CMK (cell line): ENCODE measurements around the gene DAB2IP.

Experiments
- DNase-seq: peaks from one replicate; pipeline ENCODE4 v3.0.0-alpha.2; 2010; ENCODE audit warnings: low read depth

Gene DAB2IP

DNA sequence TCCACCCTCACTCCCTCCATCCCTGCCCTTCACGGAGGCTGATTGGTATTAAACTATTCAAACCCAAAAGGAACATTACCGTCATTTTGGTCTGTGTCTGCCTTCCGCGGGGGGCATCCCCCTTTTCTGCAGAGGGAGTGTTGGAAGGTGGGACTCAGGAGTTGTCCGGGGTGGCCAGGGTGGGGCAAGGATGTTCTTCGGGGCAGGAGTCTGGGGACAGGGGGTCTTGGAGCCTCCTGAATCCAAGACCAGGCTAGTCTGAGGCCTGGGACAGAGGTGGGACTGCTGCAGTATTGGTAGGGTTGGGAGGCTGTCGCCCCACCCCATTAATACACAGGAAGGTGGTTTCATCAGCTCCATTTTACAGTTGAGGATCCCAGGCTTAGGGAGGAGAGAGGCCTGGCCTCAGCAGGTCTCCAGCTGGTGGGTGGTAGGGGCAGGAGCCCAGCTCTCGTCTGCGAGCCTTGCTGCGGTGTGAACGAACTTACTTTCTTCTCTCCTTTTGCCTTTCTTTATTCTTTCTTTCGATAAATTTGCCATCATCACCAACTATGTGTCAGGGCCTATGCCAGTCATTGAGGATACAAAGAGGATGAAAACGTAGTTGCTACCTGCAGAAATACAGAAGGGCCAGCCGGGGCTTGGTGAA is 33.8 kb downstream of the DAB2IP start:
- DNase-seq, result no peak

DNA sequence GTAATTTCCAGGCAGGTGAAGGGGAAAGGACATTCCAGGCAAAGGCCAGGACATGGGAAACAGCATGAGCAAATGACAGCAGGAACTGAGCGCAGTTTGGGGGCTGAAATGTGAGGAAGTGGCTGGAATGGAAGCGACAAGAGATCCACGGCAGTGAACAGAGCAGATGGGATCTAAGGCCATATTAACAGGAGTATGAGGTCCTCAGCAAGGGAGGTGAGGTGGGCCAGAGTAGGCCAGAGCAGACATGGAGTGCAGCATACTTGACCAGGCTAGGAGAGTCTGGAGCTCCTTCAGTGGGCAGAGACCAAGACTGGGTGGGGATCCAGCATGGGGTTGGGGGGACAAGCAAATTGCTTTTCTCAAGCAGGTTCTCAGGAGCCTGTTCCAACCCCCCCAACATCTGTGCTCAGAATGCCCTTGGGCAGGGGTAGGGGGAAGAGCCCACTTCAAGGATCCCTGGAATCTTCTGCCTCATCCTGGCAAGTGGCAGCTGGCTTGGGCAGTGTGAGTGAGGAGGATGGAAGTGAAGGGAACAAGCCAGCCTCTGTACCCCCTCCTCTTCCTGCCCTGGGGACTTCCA is 34.5 kb downstream of the DAB2IP start:
- no peak for DNase-seq

DNA sequence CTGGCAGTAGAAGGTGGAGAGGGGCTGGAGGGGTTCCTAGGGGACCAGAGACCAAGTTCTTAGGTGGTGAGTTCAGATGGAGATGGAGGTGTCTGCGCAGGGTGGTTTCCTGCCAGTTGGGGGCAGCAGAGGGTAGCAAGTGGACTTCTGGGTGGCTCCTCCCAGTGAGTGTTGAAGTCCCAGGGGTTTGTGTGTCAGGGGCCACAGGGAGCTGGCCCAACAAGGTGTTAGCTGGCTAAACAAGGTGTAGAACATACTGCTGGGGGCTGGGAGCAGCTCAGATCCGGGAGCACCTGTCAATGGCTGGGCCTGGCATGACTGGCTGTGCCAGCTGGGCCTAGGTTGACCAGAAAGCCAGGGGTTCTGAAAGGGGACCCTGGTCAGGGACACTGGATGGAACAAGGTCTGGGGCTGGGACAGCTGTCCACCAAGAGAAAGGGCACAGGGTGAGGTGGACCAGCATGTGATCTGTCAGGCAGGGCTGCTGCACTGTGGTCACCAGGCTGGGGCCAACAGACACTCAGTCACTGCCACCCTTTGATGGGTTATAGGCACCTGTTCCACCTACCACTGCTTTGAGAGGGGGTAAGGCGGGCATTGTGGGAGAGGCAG is 35.6 kb downstream of the DAB2IP start:
- peak; percentile 62 for DNase-seq

DNA sequence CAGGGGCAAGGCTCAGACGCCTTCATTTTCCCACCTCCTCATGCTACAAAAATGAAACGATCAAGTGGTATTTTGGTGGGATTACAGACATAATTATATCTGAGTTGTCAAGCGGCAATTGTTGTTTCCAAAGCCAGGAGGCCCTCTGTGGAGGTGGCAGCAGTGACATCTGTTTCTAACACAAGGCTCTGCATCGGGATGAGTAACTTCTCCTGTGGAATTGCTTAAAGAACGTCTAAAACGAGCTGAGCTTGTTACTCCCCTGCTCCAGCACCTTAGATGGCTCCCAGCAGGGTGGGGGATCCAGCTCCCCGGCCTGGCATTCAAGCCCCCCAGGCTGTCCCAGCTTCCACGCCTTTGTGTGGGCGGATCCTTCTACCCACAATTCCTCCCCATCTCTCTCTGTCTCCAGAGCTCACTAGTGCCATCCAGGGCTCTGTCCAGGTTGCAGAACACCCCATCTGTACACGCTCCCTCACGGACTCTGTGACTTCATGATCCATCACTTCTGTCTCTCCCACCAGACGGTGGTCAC is 36.8 kb downstream of the DAB2IP start:
- no peak for DNase-seq

DNA sequence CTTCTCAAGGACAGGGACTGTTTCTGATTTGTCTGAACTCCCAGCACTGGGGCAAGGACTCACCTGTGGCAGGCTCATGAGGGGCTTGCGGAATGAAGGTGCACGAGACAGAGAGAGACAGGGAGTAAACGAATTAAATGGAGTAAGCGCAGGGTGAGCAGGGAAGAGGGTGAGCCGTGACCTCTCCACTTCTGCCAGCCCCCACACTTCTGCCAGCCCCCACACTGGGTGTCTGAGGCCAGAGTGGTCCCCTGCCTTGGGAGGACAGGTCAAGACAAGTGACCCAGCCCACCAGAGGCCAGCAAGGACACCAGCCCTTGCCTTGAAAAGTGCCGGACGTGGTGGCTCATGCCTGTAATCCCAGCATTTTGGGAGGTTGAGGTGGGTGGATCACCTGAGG is 37.2 kb downstream of the DAB2IP start:
- no peak for DNase-seq

DNA sequence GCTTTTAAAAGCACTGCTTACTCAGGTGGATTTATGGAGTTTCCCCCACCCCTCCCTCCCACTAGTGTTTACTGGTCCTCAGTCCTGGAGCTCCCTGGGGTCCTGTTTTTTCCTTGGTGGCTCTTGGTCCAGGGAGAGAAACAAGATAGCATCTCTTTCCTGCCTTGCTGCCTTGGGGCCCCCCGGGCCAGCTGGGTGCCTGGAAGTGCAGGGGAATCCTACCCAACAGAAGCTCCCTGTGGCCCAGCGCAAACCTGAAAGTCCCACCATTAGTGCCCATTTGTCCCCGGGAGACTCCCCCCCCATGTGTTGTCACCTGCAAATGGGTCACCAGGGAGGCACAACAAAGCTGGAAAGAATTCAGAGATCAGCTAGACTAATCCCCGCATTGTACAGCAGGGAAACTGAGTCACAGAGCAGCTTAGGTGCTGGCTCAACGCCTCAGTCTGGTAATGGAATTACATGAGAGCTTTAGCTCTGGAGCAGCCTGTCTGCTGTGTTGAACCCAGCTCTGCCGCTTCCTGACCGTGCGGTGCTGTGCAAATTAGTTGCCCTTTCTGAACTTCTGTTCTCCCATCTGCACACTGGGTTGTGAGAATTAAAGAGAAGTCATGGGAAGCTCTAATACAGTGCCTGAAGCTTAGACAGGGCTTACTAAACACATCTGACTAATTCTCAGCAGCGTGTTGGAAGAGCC is 38.2 kb downstream of the DAB2IP start:
- DNase-seq, result no peak

DNA sequence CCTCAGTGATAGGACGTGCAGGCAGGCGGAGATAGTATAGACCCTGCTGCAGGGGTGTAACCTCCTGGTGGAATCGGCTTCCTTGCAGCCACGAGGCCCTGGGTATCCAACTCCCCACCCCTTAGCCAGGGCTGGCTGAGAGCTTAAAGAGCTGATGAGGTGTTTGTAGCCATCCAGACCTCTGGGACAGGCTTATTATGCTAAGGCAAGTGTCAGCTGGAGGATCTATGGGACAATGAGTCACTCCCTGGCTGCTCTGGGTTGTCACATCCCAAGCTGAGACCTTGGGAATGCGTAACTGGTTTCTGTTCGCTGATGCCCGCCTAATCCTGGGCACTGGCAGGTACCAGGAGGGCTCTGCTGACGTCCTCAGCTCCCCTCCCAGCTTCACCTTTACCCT is 38.9 kb downstream of the DAB2IP start:
- no peak for DNase-seq

DNA sequence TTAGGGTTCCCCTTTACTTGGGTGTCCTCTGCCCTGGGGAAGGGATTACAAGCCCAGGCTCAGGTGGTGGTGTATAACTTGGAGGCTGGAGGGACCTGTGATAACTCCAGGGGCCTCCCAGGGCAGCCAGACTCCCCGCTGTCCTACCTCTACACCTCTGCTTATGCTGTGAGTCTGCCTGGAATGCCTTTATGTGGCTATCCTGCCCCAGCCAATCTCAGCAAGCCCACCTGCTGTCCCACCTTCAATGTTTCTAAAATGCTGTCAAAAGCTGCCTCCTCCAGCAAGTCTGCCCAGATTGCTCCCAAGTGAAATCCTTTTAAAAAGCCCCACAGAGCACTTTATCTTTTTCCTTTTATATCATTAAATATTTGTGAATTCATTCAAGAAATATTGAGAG is 39.3 kb downstream of the DAB2IP start:
- no peak for DNase-seq

DNA sequence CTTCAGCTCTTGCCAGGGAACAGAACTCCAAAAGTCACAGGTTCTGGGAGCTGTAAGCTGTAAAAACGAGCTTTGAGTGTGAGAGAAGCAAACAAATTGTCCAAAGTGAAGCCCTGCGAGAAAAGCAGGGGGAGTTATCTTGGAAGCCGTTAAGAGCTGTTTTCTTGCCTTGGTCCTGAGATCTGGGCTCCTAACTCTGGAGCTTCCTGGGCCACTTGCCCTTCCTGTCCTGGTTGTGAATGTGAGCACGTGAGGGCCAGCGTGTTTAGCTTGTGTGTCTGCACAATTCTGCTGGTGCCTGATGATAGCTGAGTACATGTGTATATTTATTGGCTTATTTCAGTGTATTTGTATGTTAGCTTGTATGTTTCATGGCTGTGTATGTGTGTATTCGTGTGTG is 40.5 kb downstream of the DAB2IP start:
- no peak for DNase-seq

DNA sequence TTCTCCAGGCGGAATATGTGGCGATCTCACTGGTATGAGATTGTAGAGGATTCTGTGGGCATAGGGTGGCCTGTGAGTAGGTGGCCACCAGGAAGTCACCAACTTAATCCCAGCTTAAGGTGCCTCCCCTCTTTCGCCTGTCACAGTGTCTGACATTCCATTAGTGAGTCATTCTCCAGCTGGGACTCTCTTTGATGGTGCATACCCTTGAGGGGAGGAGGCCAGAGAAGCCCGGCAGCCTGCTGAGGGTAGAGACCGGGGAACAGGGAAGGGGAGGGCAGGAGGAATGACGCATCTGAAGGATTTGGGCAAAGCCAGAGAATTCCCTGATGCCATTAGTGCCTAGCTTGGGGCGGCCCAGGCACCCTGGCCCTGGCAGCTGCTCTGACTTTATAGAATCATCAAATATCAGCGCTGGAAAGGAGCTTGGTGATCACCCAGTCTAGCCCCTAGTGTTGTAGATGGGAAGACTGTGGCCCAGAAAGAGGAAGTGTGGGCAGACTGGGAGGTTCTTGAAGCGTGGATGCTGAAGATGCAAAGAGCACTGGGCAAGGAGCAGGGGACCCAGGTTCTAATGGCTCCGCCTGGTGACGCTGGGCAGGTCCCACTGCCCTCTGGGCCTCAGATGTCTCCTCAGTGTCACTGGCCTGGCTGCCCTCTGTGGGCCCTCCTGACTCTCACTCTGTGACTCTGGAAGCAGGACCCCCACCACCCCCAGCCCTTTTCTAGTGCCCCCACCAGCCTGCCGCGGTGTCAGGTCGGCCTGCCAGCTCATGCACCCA is 41.4 kb downstream of the DAB2IP start:
- no peak for DNase-seq

DNA sequence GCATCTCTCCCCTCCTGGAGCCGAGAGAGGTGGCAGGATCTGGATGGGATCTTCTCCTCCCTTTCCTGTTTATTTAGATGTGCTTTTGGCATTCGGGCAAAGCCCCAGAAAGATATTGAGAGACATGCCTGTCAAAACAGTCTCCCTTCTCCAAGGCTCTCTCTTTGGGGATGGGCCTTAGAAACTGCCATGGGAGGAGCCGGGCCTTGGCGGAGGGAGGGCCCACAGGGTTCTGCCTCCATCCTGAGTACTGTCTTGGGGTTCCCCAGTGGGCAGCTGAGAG is 41.9 kb downstream of the DAB2IP start:
- no peak for DNase-seq

DNA sequence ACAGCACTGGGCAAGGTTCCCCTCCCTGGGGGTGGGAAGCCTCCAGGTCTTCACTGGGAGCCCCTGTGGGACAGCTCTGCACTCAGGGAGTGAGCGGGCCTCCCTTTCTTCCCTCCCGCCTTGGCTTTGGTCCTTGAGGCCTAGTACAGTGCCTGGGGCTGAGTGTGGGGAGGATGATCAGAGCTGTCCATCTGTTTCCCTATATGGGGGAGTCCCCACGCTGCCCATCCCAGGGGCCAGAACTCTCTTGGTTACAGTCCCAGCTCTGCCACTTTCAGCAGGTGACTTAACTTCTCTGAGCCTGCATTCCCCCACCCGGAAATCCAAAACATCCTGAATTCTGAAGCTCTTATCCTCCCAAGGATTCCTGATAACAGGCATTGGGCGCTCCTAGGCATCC is 42.6 kb downstream of the DAB2IP start:
- no peak for DNase-seq

DNA sequence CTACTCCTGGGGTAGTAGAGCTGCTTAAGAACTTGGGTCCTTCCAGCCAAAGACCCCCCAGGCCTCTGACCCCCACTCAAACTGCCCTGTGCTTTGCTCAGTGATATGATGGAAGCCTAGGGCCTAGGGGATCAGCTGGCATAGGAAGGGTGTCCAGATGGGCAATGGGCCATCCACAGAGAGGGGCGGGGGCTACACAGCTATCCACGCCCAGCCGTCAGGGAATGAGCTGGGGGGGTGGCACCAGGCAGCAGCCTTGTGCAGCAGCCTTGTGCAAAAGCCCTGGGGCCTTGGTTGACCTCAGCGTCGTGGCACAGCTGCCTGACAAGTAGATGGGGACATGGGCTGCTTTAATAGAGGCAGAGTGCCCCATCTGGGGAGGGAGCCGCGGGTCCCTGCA is 43.2 kb downstream of the DAB2IP start:
- no peak for DNase-seq

DNA sequence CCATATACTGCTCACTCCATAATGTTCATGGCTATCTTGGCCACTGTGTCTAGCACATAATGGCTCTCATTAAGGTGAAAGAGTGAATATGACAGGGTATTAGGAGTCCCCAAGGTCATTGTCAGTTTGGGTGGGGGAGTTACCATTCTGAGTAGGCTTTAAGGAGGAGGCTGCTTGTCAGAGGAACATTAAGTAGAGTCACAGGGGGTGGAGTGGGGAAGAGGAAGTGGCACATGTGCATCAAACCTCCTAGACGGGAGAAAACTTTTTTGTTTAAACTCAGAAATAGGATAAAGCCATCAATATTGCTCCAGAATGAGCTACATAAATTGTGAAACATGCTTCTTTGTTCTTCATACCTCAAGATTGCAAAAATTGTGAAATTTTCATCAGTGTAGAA is 45.5 kb downstream of the DAB2IP start:
- no peak for DNase-seq

DNA sequence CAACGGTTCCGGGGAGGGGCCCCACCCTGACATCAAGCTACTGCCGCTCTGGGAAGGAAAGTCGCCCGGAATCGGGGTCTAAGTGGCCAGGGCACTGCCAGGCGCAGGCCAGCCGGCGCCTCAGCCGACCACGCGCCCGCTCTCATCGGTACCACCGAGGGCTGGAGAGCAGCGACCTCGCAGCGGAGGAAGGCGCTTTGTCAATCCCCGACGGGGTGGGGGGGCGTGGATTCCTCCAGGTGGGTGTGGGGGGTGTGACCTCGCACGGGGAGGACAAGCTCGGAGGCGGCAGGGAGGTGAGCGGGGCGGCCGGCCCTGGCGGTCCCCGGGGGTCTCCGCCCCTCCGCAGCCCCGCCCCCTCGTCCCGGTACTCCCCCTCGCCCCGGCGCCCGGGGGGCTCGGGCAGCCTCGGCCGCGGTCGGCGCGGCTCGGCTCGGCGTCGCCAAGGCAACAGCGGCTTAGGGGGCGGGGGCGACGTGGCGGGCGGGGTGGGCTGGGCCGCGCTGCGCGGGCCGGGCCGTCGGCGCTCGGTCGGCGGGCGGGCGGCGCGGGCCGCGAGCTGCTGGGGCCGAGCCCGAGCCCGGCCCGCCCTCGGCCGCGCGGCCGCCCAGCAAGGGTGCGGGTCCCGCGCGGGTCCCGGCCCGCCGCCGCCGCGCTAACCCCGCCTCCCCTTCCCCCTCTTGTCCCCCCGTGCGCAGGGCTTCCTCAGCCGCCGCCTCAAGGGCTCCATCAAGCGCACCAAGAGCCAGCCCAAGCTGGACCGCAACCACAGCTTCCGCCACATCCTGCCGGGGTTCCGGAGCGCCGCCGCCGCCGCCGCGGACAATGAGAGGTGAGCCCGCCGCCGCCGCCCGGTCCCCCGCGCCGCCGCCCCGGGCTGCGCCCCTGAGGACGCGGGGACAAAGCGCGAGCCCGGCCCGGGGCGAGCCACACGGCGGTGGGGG is 47.5 kb downstream of the DAB2IP start:
- DNase-seq, result peak; percentile 54

DNA sequence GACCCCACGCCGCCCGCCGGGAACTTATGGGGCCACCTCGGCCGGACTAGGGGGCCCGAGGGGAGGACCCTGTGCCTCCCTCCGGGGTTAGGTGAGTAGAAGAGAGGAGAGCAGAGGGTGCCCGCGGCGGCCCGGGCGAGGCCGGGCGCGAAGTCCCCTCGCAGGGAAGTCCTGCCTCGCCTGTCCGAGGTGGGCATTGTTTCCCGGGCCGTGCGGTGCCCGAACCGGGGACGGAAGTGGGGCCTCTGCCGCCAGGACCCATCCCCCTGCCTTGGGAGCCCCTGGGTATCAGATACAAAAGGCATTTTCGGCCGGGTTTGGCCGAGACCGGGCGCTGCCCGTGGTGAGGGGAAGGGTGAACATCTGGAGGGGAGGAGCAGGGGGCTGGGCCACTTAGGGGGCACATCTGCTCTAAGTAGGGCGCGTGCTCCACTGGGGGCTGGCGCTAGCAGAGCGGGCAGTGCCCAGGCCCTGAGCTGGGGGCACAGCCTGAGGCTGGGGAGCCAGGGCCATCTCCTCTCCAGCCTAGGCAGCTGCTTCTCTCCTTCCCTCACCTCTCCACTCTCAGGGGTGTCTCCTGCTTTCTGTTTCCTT is 48.2 kb downstream of the DAB2IP start:
- no peak for DNase-seq

DNA sequence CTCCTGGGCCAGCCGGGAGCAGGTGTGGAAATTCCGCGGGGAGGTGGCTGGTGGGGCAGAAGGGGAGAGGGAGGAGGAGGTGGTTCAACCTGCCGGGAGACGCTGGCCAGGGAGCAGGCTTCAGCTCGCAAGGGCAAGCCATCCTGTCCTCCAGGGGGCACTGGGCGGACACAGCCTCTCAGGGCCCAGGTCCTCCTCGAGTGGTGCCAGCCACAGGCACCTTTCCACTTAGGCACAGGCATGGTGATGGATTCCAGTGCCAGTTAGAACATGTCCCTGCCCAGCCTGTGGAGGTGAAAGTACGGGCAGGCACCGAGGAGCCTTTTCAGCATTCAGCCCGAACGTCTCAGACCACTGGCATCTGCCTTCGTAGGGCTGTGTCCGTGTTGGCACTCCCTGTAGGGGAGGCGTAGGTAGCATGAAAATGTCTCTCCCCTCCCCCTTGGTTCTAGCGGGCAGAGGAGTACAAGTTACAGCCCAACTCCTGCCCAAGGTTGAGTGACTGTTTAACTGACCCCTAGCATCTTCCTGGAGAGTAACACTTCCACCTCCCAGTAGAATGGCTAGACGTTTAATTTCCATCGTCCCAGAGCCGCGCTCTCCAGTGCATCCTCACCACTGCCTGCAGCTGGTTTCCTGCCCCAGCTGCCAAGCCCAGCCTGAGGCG is 48.9 kb downstream of the DAB2IP start:
- no peak for DNase-seq

DNA sequence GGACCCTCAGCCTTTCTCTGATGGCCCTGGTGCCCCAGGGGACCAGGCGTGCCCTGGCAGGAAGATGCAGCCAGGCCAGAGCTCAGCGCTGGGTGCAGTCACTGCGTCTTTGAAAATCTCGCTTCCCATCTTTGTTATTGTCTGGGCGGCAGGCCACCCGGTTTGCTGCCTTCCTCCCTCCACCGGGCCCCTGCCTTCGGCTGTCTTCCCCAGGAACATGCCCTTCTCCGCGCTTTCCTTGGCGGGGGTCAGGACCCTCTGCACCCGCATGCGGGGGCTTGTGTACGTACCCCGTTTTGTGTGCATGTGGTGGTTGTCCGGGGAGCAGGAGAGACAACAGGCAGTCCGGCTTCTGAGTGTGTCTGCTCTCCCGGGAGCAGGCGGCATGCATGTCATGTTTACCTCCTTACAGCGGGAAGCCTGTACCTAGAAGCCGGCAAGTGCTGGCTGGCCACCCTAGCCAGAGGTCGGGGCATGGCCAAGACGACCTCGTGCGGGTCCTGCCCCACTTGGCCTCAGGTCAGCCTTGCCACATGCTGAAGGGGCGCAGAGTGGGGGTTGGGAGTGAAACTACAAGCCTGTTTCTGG is 49.5 kb downstream of the DAB2IP start:
- no peak for DNase-seq

DNA sequence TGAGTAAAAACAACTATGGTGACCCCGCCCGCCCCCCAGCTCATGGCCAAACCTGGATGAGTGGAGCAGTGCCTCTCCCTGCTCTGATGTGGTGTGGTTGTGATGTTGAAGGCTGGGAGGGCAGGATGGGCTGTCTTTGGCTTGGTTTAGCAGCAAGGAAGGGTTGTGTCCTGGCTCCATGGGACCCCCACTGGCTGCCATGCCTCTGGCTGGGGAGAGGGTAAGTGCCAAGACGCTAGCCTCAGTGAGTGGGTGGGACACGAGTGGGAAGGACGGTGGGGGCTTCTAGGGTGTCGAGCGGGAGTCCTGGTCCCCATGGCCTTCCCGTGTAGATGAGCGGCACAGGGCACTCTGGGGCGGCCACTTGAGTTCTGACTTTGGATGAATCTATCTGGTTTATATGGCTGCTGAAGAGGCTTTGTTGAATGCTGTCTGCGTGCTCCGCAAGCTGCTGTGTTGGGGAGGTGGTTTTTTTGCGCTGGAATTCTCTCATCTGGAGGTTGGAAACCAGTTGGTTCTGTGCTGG is 50.4 kb downstream of the DAB2IP start:
- DNase-seq, result no peak
